ENCODE data around the gene TMPRSS15.

DNA sequence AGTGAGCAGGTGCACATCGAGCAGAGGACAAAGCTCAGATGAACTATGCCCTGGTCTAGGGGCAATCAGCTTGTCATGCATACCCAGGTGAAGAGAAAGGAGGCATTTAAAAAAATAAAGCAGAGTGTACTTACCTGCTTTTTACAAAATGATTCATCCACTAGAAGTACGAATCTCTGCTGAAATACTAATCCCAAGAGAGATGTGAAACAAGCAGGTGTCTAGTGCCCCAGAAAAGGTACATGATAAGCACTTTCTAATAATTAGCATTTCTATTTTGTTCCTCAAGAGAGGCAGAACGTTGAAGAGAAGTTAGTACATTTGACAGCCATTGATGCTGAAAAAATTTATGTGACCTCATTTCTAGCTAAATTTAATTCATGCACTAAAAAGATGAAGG, 127.8 kb downstream of the TMPRSS15 start:
- TF ChIP-seq CTCF (IDR thresholded peaks at IDR 0.05) (no peak), NR3C1 (CRISPR knock-in tag; conservative IDR thresholded peaks at IDR 0.05; ENCODE audit: low read depth) (no peak), ETV6 (CRISPR knock-in tag; IDR thresholded peaks at IDR 0.05) (no peak), ATF2 (CRISPR knock-in tag; IDR thresholded peaks at IDR 0.05; ENCODE audit: borderline replicate concordance, low read depth) (no peak), ZNF532 (CRISPR knock-in tag; IDR thresholded peaks at IDR 0.05; ENCODE audit: borderline replicate concordance) (no peak), MAX (CRISPR knock-in tag; IDR thresholded peaks at IDR 0.05) (no peak), STAT6 (CRISPR knock-in tag; conservative IDR thresholded peaks at IDR 0.05; ENCODE audit: low read depth) (no peak), E2F4 (CRISPR knock-in tag; IDR thresholded peaks at IDR 0.05; ENCODE audit: borderline replicate concordance, low read depth) (no peak), ATF1 (CRISPR knock-in tag; IDR thresholded peaks at IDR 0.05) (no peak), TCF7 (CRISPR knock-in tag; IDR thresholded peaks at IDR 0.05; ENCODE audit: low read depth) (no peak), ELF4 (CRISPR knock-in tag; IDR thresholded peaks at IDR 0.05; ENCODE audit: low read depth) (no peak)
- TF ChIP-seq, protein P1, sequence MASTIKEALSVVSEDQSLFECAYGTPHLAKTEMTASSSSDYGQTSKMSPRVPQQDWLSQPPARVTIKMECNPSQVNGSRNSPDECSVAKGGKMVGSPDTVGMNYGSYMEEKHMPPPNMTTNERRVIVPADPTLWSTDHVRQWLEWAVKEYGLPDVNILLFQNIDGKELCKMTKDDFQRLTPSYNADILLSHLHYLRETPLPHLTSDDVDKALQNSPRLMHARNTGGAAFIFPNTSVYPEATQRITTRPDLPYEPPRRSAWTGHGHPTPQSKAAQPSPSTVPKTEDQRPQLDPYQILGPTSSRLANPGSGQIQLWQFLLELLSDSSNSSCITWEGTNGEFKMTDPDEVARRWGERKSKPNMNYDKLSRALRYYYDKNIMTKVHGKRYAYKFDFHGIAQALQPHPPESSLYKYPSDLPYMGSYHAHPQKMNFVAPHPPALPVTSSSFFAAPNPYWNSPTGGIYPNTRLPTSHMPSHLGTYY (CRISPR knock-in tag; IDR thresholded peaks at IDR 0.05), result no peak

All from WTC11 (cell line).